GM12873 (cell line): ENCODE data around the gene ZYG11B.

ENCODE experiments used
- CTCF ChIP-seq: IDR thresholded peaks from 2 replicates; pipeline ENCODE4 v1.5.1; 2012; ENCODE audit warnings: low read depth, mild to moderate bottlenecking, moderate library complexity, low read length, control low read depth; ENCODE audit not compliant: insufficient read depth; ENCODE audit errors: missing control alignments

ZYG11B gene

GRCh38 chr1:52752484-52752826 lies 26.2 kb downstream of the ZYG11B start:
- TF ChIP-seq CTCF, result no peak

GRCh38 chr1:52753169-52753568 lies 26.9 kb downstream of the ZYG11B start:
- no peak for TF ChIP-seq CTCF

- no peak for TF ChIP-seq CTCF
Observed at GRCh38 chr1:52756020-52756419, 29.8 kb downstream of the ZYG11B start.

- TF ChIP-seq CTCF, result no peak
Observed at GRCh38 chr1:52759908-52760307, 33.7 kb downstream of the ZYG11B start.

GRCh38 chr1:52767596-52768280 lies 41.5 kb downstream of the ZYG11B start:
- TF ChIP-seq CTCF, result no peak

GRCh38 chr1:52769346-52770033 lies 43.2 kb downstream of the ZYG11B start:
- no peak for TF ChIP-seq CTCF

- TF ChIP-seq CTCF, result no peak
Observed at GRCh38 chr1:52771384-52771783, 45.1 kb downstream of the ZYG11B start.
